Kidney (tissue), 14 donors: ENCODE data around the gene SH3BGRL2. TPM values are rescaled to one million over a fixed set of nuclear protein-coding genes. Genes with fewer than 3 reads are reported as not detected.

Experiments
- DNase-seq, 5 donors: peaks; one replicate each; pipeline ENCODE4 v3.0.0-alpha.2; 2013 to 2020
- FAIRE-seq: peaks from 2 replicates; lab custom pipeline; 2012; peaks lifted over from hg19 to GRCh38; lab: Jason Lieb, UNC
- H3K27ac ChIP-seq, 2 donors: one replicate each; pipeline ENCODE4 v1.7.0; 2013; ENCODE audit warnings: low read depth in 2 of 2, low read length in 2 of 2, inconsistent platforms in 1 of 2
- H3K27me3 ChIP-seq: one replicate; pipeline ENCODE4 v1.7.1; 2013; ENCODE audit warnings: low read length, inconsistent platforms; ENCODE audit not compliant: control insufficient read depth, insufficient read depth
- H3K36me3 ChIP-seq, 3 donors: one replicate each; pipeline versions ENCODE4 v1.7.0 to v1.7.1; 2013; ENCODE audit warnings: low read length in 3 of 3, control low read depth in 1 of 3, inconsistent platforms in 1 of 3; ENCODE audit not compliant: insufficient read depth in 3 of 3, control insufficient read depth in 2 of 3
- H3K4me1 ChIP-seq, 3 donors: one replicate each; pipeline versions ENCODE4 v1.7.0 to v1.7.1; 2013; ENCODE audit warnings: low read length in 3 of 3, inconsistent platforms in 1 of 3, low read depth in 1 of 3; ENCODE audit not compliant: control insufficient read depth in 2 of 3, insufficient read depth in 2 of 3
- H3K4me3 ChIP-seq, 3 donors: one replicate each; pipeline versions ENCODE4 v1.7.0 to v1.8.1; 2013; ENCODE audit warnings: low read length in 3 of 3, control low read depth in 1 of 3, inconsistent platforms in 1 of 3
- H3K9ac ChIP-seq, 3 donors: one replicate each; pipeline versions ENCODE4 v1.7.0 to v1.7.1; 2013; ENCODE audit warnings: low read length in 3 of 3, control low read depth in 1 of 3, inconsistent platforms in 1 of 3
- H3K9me3 ChIP-seq, 3 donors: one replicate each; pipeline versions ENCODE4 v1.7.0 to v1.7.1; 2013; ENCODE audit warnings: low read length in 3 of 3, control low read depth in 1 of 3, inconsistent platforms in 1 of 3; ENCODE audit not compliant: control insufficient read depth in 2 of 3, insufficient read depth in 1 of 3
- intact Hi-C: fragments of 100-400 bp; cut with DNase I; formaldehyde crosslinking; loops from one replicate; pipeline ENCODE4 v1.11.1; 2022
- polyA plus RNA-seq: library from polyadenylated mRNA; stranded (reverse); fragments of 350-450 nt; fragmentation: Illumina TruSeq; extraction: RNeasy Lipid Tissue Mini Kit (QIAGEN cat#74804); gene quantifications from one replicate; pipeline ENCODE4 v1.2.3, GENCODE V29; 2014; ENCODE audit warnings: low read depth, low replicate concordance; ENCODE audit not compliant: insufficient read depth
- total RNA-seq: library from RNA; stranded (reverse); fragmentation: NEBNext Ultra II Directional; extraction: Animal tissue kit (Norgen Biotek cat#: 25700); gene quantifications from one replicate; pipeline ENCODE4 v1.2.1, GENCODE V29; 2021
- TF ChIP-seq, protein P1 (sequence below): IDR thresholded peaks from 3 replicates; pipeline ENCODE4 v1.5.1; 2012; ENCODE audit warnings: mild to moderate bottlenecking, moderate library complexity, borderline replicate concordance; ENCODE audit not compliant: insufficient read depth; ENCODE audit errors: extremely low read depth
- donor health status: control.
- donor health status: control.
- donor health status: control.
- donor health status: control.
- donor health status: control.
- donor health status: DM: yes; HTN: yes; CAD: no.
- donor health status: Normal renal cell carcinoma (clear cell type).

Gene SH3BGRL2
- total and polyA plus RNA-seq, 2 donors from 2014 or later, result 14.6 to 18.6 TPM

DNA sequence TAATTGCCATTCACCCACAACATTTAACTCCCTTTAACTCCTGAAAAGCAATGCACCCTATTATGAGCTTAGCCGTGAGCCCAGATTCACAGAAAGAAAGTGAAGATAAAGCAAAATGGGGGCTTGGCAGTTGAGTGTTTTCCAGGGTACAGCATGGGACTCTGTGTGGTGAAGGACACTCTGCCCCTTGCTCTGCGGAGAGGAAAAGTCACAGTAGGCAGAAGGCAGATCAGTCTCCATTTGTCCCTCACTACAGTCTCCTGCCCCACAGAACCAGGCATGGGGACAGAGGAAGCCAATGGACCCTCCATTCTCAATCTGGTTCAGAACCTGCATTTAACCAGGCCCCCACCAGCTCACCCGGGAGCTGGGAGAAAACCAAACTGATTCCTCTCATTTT, 30.8 kb upstream of the SH3BGRL2 start:
- TF ChIP-seq, protein P1, sequence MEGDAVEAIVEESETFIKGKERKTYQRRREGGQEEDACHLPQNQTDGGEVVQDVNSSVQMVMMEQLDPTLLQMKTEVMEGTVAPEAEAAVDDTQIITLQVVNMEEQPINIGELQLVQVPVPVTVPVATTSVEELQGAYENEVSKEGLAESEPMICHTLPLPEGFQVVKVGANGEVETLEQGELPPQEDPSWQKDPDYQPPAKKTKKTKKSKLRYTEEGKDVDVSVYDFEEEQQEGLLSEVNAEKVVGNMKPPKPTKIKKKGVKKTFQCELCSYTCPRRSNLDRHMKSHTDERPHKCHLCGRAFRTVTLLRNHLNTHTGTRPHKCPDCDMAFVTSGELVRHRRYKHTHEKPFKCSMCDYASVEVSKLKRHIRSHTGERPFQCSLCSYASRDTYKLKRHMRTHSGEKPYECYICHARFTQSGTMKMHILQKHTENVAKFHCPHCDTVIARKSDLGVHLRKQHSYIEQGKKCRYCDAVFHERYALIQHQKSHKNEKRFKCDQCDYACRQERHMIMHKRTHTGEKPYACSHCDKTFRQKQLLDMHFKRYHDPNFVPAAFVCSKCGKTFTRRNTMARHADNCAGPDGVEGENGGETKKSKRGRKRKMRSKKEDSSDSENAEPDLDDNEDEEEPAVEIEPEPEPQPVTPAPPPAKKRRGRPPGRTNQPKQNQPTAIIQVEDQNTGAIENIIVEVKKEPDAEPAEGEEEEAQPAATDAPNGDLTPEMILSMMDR, result no peak
- H3K9ac ChIP-seq, result no peak overlapping the region
- no peaks in the 10 kb centered on the region for H3K36me3 ChIP-seq
- H3K9me3 ChIP-seq, result no peaks in the 10 kb centered on the region
- no peak overlapping the region for H3K27ac ChIP-seq
- no peaks in the 10 kb centered on the region for H3K4me1 ChIP-seq
- DNase-seq (no peak), FAIRE-seq (no peak)
- no peak overlapping the region for H3K4me3 ChIP-seq
- H3K27me3 ChIP-seq, result no peaks in the 10 kb centered on the region
- intact Hi-C loops, result no loop called here

DNA sequence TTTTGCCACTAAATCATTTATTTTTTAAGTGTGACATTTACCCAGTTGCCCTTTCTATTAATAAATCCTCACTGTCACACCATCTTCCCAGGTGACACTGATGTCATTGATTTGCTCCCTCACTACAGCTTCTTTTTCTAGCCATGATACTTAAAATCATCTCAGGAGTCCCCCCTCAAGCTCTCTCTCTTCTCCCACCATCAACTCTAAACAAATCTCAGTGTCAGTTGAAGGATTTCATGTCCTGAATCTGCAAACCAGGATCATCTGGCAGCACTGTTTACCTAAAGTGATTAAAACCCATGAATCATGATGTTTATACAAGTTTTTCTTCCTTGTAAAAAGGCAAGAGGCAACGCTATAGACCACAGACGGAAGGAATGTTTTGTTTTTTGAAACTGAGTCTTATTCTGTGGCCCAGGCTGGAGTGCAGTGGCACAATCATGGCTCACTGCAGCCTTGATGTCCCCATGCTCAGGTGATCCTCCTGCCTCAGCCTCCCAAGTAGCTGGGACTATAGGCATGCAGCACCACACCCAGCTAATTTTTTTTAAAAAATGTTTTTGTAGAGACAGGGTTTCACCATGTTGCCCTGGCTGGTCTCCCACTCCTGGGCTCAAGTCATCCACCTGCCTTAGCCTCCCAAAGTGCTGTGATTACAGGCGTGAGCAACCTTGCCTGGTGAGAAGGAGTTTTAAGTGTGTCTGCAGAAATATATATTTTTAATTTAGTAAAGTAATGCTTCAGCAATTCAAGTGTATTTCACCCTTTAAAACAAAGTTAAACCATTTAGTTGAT, 30.1 kb upstream of the SH3BGRL2 start:
- TF ChIP-seq, protein P1, result no peak
- Histone ChIP-seq H3K36me3 (no peaks in the 10 kb centered on the region), H3K9me3 (no peaks in the 10 kb centered on the region), H3K4me3 (no peak overlapping the region), H3K4me1 (peaks cover 0 to under 1% (median 0%) of the 10 kb centered on the region in 3 donors), H3K27me3 (no peaks in the 10 kb centered on the region), H3K9ac (no peak overlapping the region), H3K27ac (no peak overlapping the region)
- FAIRE-seq (no peak), DNase-seq (peak in 3 of 5 donors; percentile 23 to 85 (median 72))
- intact Hi-C loops, result no loop called here

DNA sequence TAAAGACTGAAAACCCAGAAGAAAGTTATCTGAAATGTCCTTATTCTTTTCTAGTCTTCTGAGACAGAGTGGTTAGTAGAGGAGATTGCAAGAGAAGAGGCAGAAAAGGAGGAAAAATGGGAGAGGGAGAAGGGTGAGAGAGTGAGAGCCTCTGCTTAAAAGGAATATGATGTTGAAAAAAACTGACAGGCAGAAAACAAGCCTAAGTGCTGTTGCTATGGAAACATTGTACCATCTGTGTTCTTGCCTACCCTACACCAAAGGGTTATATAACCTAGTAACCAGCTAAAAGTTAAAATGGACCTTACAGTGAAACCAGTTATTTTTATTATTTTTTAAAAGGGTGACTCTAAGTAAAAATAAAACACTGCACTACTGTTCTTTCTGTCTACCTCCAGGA, 28.3 kb upstream of the SH3BGRL2 start:
- peaks cover 0 to 7% (median 0%) of the 10 kb centered on the region in 3 donors for H3K4me1 ChIP-seq
- no peaks in the 10 kb centered on the region for H3K36me3 ChIP-seq
- TF ChIP-seq, protein P1, result no peak
- H3K9ac ChIP-seq, result no peak overlapping the region
- no peak overlapping the region for H3K4me3 ChIP-seq
- no peak for FAIRE-seq
- intact Hi-C loops, result no loop called here
- no peaks in the 10 kb centered on the region for H3K27me3 ChIP-seq
- no peak overlapping the region for H3K27ac ChIP-seq
- no peaks in the 10 kb centered on the region for H3K9me3 ChIP-seq
- no peak for DNase-seq
